Measurements from ENCODE around the gene SIDT2. TPM values are rescaled to one million over a fixed set of nuclear protein-coding genes. Genes with fewer than 3 reads are reported as not detected.

SIDT2 gene
- total RNA-seq, 1 donor from 2014 or later = 23.6 TPM

- Mint-ChIP-seq H3K36me3 (ENCODE audit: unreplicated experiment) (peaks cover 4% of the 10 kb centered on the region), H3K4me1 (ENCODE audit: low read depth, unreplicated experiment) (no peaks in the 10 kb centered on the region), H3K9me3 (ENCODE audit: unreplicated experiment) (peaks cover 3% of the 10 kb centered on the region), H3K27me3 (ENCODE audit: unreplicated experiment) (peaks cover 3% of the 10 kb centered on the region), H3K4me3 (ENCODE audit: unreplicated experiment) (no peak overlapping the region), H3K27ac (ENCODE audit: unreplicated experiment) (no peak overlapping the region)
- peak; percentile 4 for DNase-seq
- TF ChIP-seq CTCF (IDR thresholded peaks at IDR 0.05; ENCODE audit: partially characterized antibody, unreplicated experiment) = no peak
Measured at GRCh38 chr11:117186431-117186761, 7.9 kb downstream of the SIDT2 start.

GRCh38 chr11:117187007-117187406, 8.5 kb downstream of the SIDT2 start:
- DNase-seq = peak; percentile 6
- Mint-ChIP-seq H3K27me3 (ENCODE audit: unreplicated experiment) (peaks cover 3% of the 10 kb centered on the region), H3K9me3 (ENCODE audit: unreplicated experiment) (peaks cover 3% of the 10 kb centered on the region), H3K36me3 (ENCODE audit: unreplicated experiment) (peaks cover 4% of the 10 kb centered on the region), H3K4me1 (ENCODE audit: low read depth, unreplicated experiment) (no peaks in the 10 kb centered on the region), H3K27ac (ENCODE audit: unreplicated experiment) (no peak overlapping the region), H3K4me3 (ENCODE audit: unreplicated experiment) (no peak overlapping the region)
- no peak for TF ChIP-seq CTCF (IDR thresholded peaks at IDR 0.05; ENCODE audit: partially characterized antibody, unreplicated experiment)

GRCh38 chr11:117187428-117187798, 8.9 kb downstream of the SIDT2 start:
- DNase-seq = peak; percentile 8
- Mint-ChIP-seq H3K27me3 (ENCODE audit: unreplicated experiment) (peaks cover 3% of the 10 kb centered on the region), H3K9me3 (ENCODE audit: unreplicated experiment) (peaks cover 3% of the 10 kb centered on the region), H3K36me3 (ENCODE audit: unreplicated experiment) (peaks cover 4% of the 10 kb centered on the region), H3K27ac (ENCODE audit: unreplicated experiment) (no peak overlapping the region), H3K4me3 (ENCODE audit: unreplicated experiment) (no peak overlapping the region), H3K4me1 (ENCODE audit: low read depth, unreplicated experiment) (no peaks in the 10 kb centered on the region)
- no peak for TF ChIP-seq CTCF (IDR thresholded peaks at IDR 0.05; ENCODE audit: partially characterized antibody, unreplicated experiment)

DNA sequence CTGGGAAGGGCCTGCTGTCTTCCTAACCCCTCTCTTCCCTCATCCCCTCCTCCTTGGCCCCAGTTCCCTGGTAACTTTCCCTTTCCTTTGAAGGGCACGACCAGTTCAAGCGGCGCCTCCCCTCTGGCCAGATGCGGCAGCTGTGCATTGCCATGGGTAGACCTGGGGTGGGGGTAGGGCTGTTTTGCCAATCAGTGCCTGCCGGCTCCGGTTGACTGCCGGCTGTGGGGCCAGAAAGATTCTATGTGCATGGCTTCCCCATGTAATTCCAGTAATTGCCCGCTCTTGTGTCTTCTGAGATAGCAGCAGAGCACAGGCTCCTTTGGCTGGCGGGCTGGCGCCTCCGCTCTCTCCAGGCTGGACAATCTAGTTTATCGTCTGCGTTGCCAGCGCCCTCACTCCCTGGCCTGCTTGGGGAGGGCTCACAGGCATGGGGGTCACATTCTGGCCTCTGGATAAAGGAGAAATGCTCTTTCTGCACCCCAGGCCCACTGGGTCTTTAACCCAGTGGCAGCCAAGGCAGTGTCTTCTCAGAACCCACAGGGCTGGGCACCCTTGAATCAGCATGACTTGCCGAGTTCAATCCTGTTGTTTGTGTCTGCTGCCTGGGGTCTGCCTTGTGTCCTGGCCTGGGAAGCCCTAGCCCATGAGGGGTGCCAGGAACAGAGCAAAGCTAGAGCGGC, 9.4 kb downstream of the SIDT2 start:
- no peak overlapping the region for H3K4me3 Mint-ChIP-seq (ENCODE audit: unreplicated experiment)
- DNase-seq = peak; percentile 6
- H3K36me3 Mint-ChIP-seq (ENCODE audit: unreplicated experiment) = peaks cover 4% of the 10 kb centered on the region
- H3K27me3 Mint-ChIP-seq (ENCODE audit: unreplicated experiment) = peaks cover 3% of the 10 kb centered on the region
- TF ChIP-seq CTCF (IDR thresholded peaks at IDR 0.05; ENCODE audit: partially characterized antibody, unreplicated experiment) = no peak
- H3K27ac Mint-ChIP-seq (ENCODE audit: unreplicated experiment) = no peak overlapping the region
- H3K4me1 Mint-ChIP-seq (ENCODE audit: low read depth, unreplicated experiment) = no peaks in the 10 kb centered on the region
- H3K9me3 Mint-ChIP-seq (ENCODE audit: unreplicated experiment) = peaks cover under 1% of the 10 kb centered on the region

GRCh38 chr11:117188620-117189081, 10.1 kb downstream of the SIDT2 start:
- H3K27me3 Mint-ChIP-seq (ENCODE audit: unreplicated experiment) = peaks cover 3% of the 10 kb centered on the region
- no peak for TF ChIP-seq CTCF (IDR thresholded peaks at IDR 0.05; ENCODE audit: partially characterized antibody, unreplicated experiment)
- DNase-seq = peak; percentile 9

More at GRCh38 chr11:117188620-117189081, 10.1 kb downstream of the SIDT2 start:
- Mint-ChIP-seq H3K9me3 (ENCODE audit: unreplicated experiment) (no peaks in the 10 kb centered on the region), H3K4me3 (ENCODE audit: unreplicated experiment) (no peak overlapping the region), H3K36me3 (ENCODE audit: unreplicated experiment) (peaks cover 4% of the 10 kb centered on the region), H3K27ac (ENCODE audit: unreplicated experiment) (no peak overlapping the region), H3K4me1 (ENCODE audit: low read depth, unreplicated experiment) (no peaks in the 10 kb centered on the region)
